NB4 (cell line): ENCODE measurements around the gene RBM20.

ENCODE experiments used
- CTCF ChIP-seq: IDR thresholded peaks from one replicate; pipeline ENCODE4 v1.5.1; 2012; ENCODE audit warnings: low read depth, low read length
- POLR2A ChIP-seq: IDR thresholded peaks from 2 replicates; pipeline ENCODE4 v1.6.1; 2011; ENCODE audit warnings: mild to moderate bottlenecking; ENCODE audit not compliant: insufficient read length; ENCODE audit errors: extremely low read depth

DNA sequence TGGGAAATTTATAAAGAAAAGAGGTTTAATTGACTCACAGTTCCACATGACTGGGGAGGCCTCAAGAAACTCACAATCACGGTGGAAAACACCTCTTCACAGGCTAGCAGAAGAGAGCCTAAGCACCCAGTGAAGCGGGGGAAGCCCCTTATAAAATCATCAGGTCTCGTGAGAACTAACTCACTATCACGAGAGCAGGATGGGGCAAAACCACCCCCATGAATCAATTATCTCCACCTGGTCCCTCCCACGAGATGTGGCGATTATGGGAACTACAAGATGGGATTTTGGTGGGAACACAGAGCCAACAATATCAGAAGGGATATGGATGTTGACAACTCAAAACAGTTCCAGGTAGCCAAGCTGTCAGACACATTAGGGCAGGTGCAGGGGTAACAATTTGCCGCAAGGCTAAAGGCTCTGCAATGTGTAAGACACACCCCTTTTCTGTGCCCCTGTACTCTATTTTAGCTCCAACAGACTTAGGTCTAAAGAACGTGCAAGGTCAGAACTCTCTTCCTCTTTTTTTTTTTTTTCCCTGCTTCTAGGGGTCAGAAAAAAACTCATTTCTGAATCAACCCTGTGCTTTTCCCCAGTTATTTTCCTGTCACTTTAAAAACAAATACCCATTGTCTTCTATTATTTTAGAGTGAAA, 30.7 kb upstream of the RBM20 start:
- TF ChIP-seq CTCF: no peak
- no peak for TF ChIP-seq POLR2A
